K562 (cell line): ENCODE measurements around the gene HSD17B1. TPM values are rescaled to one million over a fixed set of nuclear protein-coding genes. Genes with fewer than 3 reads are reported as not detected.
A peak's percentile ranks its signal among the peaks of the same experiment; 100 is the strongest.

Source experiments
- ELF1 ChIP-seq: fragments of 200-800 bp; sonication (Bioruptor generic); IDR thresholded peaks from 2 replicates; pipeline ENCODE4 v1.6.1; 2016; ENCODE audit warnings: missing genetic modification characterization, missing compliant biosample characterization
- HDAC3 ChIP-seq: fragments of 450-650 bp; IDR thresholded peaks from 2 replicates; pipeline ENCODE4 v1.6.1; 2018; ENCODE audit warnings: borderline replicate concordance, mild to moderate bottlenecking, moderate library complexity; ENCODE audit not compliant: partially characterized antibody
- KAT7 ChIP-seq: sonication (generic); formaldehyde crosslinking; IDR thresholded peaks from 2 replicates; pipeline ENCODE4 v1.8.0; 2022; ENCODE audit warnings: missing genetic modification reagents, mild to moderate bottlenecking, borderline replicate concordance
- KDM2B ChIP-seq: fragments of 250-450 bp; sonication (Bioruptor Pico); IDR thresholded peaks from 2 replicates; pipeline ENCODE4 v1.8.0; 2021; ENCODE audit warnings: mild to moderate bottlenecking, moderate library complexity
- NONO ChIP-seq, 2 experiments: fragments of 200-400 bp in 1 of 2; fragments of 450-650 bp in 1 of 2; formaldehyde crosslinking in 1 of 2; IDR thresholded peaks; 2 replicates each; pipeline ENCODE4 v1.6.1; 2017; ENCODE audit warnings: low read depth in 2 of 2, mild to moderate bottlenecking in 2 of 2, moderate library complexity in 2 of 2, low read length in 1 of 2
- PHB ChIP-seq: fragments of 250-450 bp; sonication (Bioruptor Pico); IDR thresholded peaks from 2 replicates; pipeline ENCODE4 v1.5.0; 2021
- POLR2AphosphoS5 ChIP-seq: IDR thresholded peaks from 2 replicates; pipeline ENCODE4 v1.6.1; 2011; ENCODE audit warnings: mild to moderate bottlenecking, low read depth, low read length, moderate library complexity; ENCODE audit not compliant: control insufficient read depth, insufficient read depth
- POLR2H ChIP-seq: IDR thresholded peaks from 2 replicates; pipeline ENCODE4 v1.6.1; 2016; ENCODE audit warnings: missing genetic modification characterization, low read depth, mild to moderate bottlenecking, control low read depth, missing compliant biosample characterization, moderate library complexity
- ZBTB1 ChIP-seq: sonication (generic); formaldehyde crosslinking; IDR thresholded peaks from 2 replicates; pipeline ENCODE4 v1.8.1; 2023; ENCODE audit warnings: missing genetic modification reagents, low read depth, mild to moderate bottlenecking, borderline replicate concordance
- ZFP30 ChIP-seq: fragments of 250-450 bp; sonication (Bioruptor Pico); IDR thresholded peaks from 2 replicates; pipeline ENCODE4 v1.8.0; 2022; ENCODE audit warnings: moderate library complexity, mild to moderate bottlenecking, inconsistent platforms, borderline replicate concordance
- ZNF143 ChIP-seq: sonication (generic); formaldehyde crosslinking; IDR thresholded peaks from 2 replicates; pipeline ENCODE4 v1.9.0; 2022; ENCODE audit warnings: mild to moderate bottlenecking, missing genetic modification reagents
- ZNF253 ChIP-seq: fragments of 250-450 bp; sonication (Bioruptor Pico); conservative IDR thresholded peaks from 2 replicates; pipeline ENCODE4 v1.6.1; 2021; ENCODE audit warnings: mild to moderate bottlenecking
- ZNF431 ChIP-seq: sonication (generic); formaldehyde crosslinking; IDR thresholded peaks from 2 replicates; pipeline ENCODE4 v1.8.0; 2022; ENCODE audit warnings: mild to moderate bottlenecking, missing genetic modification reagents
- polyA plus RNA-seq, 8 experiments: library from polyadenylated mRNA; depleted of rRNA in 4 of 8; stranded (reverse) in 5 of 8; unstranded in 3 of 8; fragments of >200 nt; fragmentation: Nextera tagmentation in 2 of 8; fragmentation: Illumina TruSeq in 1 of 8; extraction: Ambion mirVana in 2 of 8; extraction: Trizol in 1 of 8; gene quantifications; 2 replicates each; pipeline versions ENCODE4 v1.2.1 to v1.2.3, GENCODE V29; 2011 to 2014; ENCODE audit warnings: inconsistent platforms in 1 of 8, missing spikeins in 1 of 8
- total RNA-seq, 7 experiments: library from RNA; depleted of rRNA in 6 of 7; stranded (reverse); fragments of >200 nt in 6 of 7; fragmentation: Illumina TruSeq in 2 of 7; extraction: Trizol in 2 of 7; gene quantifications; 2 replicates each; pipeline versions ENCODE4 v1.2.1 to v1.2.3, GENCODE V29; 2011 to 2021; ENCODE audit warnings: low replicate concordance in 1 of 7
- TF ChIP-seq, protein P1 (sequence below): fragments of 450-650 bp; IDR thresholded peaks from 2 replicates; pipeline ENCODE4 v1.6.1; 2017; ENCODE audit warnings: antibody characterized with exemption, mild to moderate bottlenecking
- TF ChIP-seq, protein P2 (sequence below): fragments of 450-650 bp; formaldehyde crosslinking; IDR thresholded peaks from 2 replicates; pipeline ENCODE4 v1.4.0; 2022; ENCODE audit warnings: missing genetic modification characterization
- TF ChIP-seq, protein P3 (sequence below): fragments of 250-450 bp; sonication (Bioruptor Pico); IDR thresholded peaks from 2 replicates; pipeline ENCODE4 v1.5.1; 2021; ENCODE audit warnings: mild to moderate bottlenecking
- TF ChIP-seq, protein P4 (sequence below): fragments of 250-450 bp; sonication (Bioruptor Pico); IDR thresholded peaks from 2 replicates; pipeline ENCODE4 v1.5.0; 2022; ENCODE audit warnings: mild to moderate bottlenecking

Gene HSD17B1
- total and polyA plus RNA-seq, 9 of the 15 experiments (the other 6 are each of a cell fraction or from before 2014, with no cell fraction given) = 0.55 to 21.1 (median 3.6) TPM

DNA sequence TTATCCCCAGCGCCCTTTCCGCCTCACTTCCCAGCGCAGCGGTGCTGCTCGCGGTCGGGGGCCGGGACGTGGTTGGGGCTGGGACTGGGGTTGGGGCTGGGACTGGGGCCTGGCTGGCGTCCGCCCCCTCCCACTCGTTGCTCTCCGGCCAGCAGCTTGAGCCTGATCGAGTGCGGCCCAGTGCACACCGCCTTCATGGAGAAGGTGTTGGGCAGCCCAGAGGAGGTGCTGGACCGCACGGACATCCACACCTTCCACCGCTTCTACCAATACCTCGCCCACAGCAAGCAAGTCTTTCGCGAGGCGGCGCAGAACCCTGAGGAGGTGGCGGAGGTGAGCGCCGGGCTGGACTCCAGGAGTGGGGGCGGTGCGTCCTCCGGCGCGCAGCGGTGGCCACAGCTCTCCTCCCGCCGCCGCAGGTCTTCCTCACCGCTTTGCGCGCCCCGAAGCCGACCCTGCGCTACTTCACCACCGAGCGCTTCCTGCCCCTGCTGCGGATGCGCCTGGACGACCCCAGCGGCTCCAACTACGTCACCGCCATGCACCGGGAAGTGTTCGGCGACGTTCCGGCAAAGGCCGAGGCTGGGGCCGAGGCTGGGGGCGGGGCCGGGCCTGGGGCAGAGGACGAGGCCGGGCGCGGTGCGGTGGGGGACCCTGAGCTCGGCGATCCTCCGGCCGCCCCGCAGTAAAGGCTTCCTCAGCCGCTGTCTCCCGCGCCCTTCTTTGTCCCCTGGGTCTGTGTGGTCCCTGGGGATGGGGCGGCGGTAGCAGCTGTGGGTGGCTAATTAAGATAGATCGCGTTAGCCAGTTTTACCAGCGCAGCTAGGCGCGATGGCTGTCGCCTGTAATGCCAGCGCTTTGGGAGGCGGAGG lies 1.8 kb downstream of the HSD17B1 start (continued):
- TF ChIP-seq, protein P1, sequence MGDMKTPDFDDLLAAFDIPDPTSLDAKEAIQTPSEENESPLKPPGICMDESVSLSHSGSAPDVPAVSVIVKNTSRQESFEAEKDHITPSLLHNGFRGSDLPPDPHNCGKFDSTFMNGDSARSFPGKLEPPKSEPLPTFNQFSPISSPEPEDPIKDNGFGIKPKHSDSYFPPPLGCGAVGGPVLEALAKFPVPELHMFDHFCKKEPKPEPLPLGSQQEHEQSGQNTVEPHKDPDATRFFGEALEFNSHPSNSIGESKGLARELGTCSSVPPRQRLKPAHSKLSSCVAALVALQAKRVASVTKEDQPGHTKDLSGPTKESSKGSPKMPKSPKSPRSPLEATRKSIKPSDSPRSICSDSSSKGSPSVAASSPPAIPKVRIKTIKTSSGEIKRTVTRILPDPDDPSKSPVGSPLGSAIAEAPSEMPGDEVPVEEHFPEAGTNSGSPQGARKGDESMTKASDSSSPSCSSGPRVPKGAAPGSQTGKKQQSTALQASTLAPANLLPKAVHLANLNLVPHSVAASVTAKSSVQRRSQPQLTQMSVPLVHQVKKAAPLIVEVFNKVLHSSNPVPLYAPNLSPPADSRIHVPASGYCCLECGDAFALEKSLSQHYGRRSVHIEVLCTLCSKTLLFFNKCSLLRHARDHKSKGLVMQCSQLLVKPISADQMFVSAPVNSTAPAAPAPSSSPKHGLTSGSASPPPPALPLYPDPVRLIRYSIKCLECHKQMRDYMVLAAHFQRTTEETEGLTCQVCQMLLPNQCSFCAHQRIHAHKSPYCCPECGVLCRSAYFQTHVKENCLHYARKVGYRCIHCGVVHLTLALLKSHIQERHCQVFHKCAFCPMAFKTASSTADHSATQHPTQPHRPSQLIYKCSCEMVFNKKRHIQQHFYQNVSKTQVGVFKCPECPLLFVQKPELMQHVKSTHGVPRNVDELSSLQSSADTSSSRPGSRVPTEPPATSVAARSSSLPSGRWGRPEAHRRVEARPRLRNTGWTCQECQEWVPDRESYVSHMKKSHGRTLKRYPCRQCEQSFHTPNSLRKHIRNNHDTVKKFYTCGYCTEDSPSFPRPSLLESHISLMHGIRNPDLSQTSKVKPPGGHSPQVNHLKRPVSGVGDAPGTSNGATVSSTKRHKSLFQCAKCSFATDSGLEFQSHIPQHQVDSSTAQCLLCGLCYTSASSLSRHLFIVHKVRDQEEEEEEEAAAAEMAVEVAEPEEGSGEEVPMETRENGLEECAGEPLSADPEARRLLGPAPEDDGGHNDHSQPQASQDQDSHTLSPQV = peak; percentile 29; the same call in 1 of the 2 replicates
- TF ChIP-seq ELF1 (tag) (peak; percentile 72), HDAC3 (no peak), ZNF143 (CRISPR knock-in tag) (no peak), PHB (CRISPR knock-in tag) (no peak), KAT7 (no peak), POLR2H (tag) (peak; percentile 38; the same call in 1 of the 2 replicates), ZBTB1 (CRISPR knock-in tag) (0 out of 2 replicates have a peak, but pooled peaks have one; percentile 41), KDM2B (no peak), ZNF431 (CRISPR knock-in tag) (0 out of 2 replicates have a peak, but pooled peaks have one; percentile 47), ZFP30 (no peak), NONO (IDR thresholded peaks at IDR 0.05; ENCODE audit: low read depth in 2 of 2, low read length in 1 of 2) (no peak), ZNF253 (CRISPR knock-in tag) (no peak), POLR2AphosphoS5 (peak; percentile 52)
- TF ChIP-seq, protein P2, sequence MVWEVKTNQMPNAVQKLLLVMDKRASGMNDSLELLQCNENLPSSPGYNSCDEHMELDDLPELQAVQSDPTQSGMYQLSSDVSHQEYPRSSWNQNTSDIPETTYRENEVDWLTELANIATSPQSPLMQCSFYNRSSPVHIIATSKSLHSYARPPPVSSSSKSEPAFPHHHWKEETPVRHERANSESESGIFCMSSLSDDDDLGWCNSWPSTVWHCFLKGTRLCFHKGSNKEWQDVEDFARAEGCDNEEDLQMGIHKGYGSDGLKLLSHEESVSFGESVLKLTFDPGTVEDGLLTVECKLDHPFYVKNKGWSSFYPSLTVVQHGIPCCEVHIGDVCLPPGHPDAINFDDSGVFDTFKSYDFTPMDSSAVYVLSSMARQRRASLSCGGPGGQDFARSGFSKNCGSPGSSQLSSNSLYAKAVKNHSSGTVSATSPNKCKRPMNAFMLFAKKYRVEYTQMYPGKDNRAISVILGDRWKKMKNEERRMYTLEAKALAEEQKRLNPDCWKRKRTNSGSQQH (CRISPR knock-in tag) = no peak
- TF ChIP-seq, protein P3, sequence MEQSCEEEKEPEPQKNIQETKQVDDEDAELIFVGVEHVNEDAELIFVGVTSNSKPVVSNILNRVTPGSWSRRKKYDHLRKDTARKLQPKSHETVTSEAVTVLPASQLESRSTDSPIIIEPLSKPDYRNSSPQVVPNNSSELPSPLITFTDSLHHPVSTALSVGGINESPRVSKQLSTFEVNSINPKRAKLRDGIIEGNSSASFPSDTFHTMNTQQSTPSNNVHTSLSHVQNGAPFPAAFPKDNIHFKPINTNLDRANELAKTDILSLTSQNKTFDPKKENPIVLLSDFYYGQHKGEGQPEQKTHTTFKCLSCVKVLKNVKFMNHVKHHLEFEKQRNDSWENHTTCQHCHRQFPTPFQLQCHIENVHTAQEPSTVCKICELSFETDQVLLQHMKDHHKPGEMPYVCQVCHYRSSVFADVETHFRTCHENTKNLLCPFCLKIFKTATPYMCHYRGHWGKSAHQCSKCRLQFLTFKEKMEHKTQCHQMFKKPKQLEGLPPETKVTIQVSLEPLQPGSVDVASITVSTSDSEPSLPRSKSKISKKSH (CRISPR knock-in tag) = no peak
- TF ChIP-seq, protein P4, sequence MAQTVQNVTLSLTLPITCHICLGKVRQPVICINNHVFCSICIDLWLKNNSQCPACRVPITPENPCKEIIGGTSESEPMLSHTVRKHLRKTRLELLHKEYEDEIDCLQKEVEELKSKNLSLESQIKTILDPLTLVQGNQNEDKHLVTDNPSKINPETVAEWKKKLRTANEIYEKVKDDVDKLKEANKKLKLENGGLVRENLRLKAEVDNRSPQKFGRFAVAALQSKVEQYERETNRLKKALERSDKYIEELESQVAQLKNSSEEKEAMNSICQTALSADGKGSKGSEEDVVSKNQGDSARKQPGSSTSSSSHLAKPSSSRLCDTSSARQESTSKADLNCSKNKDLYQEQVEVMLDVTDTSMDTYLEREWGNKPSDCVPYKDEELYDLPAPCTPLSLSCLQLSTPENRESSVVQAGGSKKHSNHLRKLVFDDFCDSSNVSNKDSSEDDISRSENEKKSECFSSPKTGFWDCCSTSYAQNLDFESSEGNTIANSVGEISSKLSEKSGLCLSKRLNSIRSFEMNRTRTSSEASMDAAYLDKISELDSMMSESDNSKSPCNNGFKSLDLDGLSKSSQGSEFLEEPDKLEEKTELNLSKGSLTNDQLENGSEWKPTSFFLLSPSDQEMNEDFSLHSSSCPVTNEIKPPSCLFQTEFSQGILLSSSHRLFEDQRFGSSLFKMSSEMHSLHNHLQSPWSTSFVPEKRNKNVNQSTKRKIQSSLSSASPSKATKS = no peak
